ENCODE results near the gene NTN5. TPM values are rescaled to one million over a fixed set of nuclear protein-coding genes. Genes with fewer than 3 reads are reported as not detected.

Gene NTN5
- total and polyA plus RNA-seq, 2 of the 4 experiments (the other 2 are of a cell fraction): 0.19 TPM; not detected in 1

GRCh38 chr19:48632692-48633147, 40.1 kb downstream of the NTN5 start:
- no peaks in the 10 kb centered on the region for H3K9me3 ChIP-seq (ENCODE audit: control insufficient read depth, insufficient read depth, low read length)
- no peak overlapping the region for H4K91ac ChIP-seq (ENCODE audit: insufficient read depth, low read depth, low read length)
- in situ Hi-C loops (cut with MboI; ENCODE audit: low sequenced_read_pairs): no loop called here
- no peak overlapping the region for H3K4me2 ChIP-seq (ENCODE audit: low read depth, low read length)
- no TSS peak for BruUV-seq (replicated peaks)
- no peak overlapping the region; the same call in 1 of the 2 replicates for H3K4ac ChIP-seq (ENCODE audit: low read depth, low read length)
- H3K4me1 ChIP-seq (ENCODE audit: control insufficient read depth, insufficient read depth, low read length): peaks cover 39% of the 10 kb centered on the region
- no peak overlapping the region for H3K56ac ChIP-seq (ENCODE audit: extremely low read depth, insufficient read depth, low read length)
- H3K23ac ChIP-seq (ENCODE audit: low read depth, low read length): no peak overlapping the region
- H3K4me3 ChIP-seq (ENCODE audit: insufficient read depth, low read depth, low read length): no peak overlapping the region
- ChIA-PET POLR2A (ENCODE audit: unreplicated experiment) (no interaction called here), CTCF (interaction anchor here (0.6 kb wide), 1 partner anchor 212 kb away, joined by 9 read pairs; no protein-coding TSS in a partner anchor)
- no peak overlapping the region for H3K18ac ChIP-seq (ENCODE audit: low read depth, low read length)
- dilution Hi-C loops (cut with HindIII; ENCODE audit: low sequenced_read_pairs, unreplicated experiment): no loop called here
- H4K8ac ChIP-seq (ENCODE audit: low read depth in 2 of 2, low read length in 2 of 2): 0 out of 4 replicates have a peak overlapping the region, but pooled peaks of 1 of the 2 experiments have one; percentile 3
- intact Hi-C loops (cut with micrococcal nuclease): no loop called here
- H2AK9ac ChIP-seq (replicated peaks; ENCODE audit: low read depth, low read length, poor library complexity): no peak overlapping the region
- peak overlapping the region; percentile 56; the same call in 1 of the 2 replicates for H2AK5ac ChIP-seq (ENCODE audit: low read depth, low read length)
- no peak overlapping the region for H4K5ac ChIP-seq (ENCODE audit: low read depth, low read length)
- peak overlapping the region; percentile 10; the same call in 1 of the 2 replicates for H3K14ac ChIP-seq (replicated peaks; ENCODE audit: low read depth, low read length)
- no peak overlapping the region for H3K9ac ChIP-seq (ENCODE audit: low read depth, low read length)
- DNase-seq (peak; percentile 53), ATAC-seq (ENCODE audit: low read depth) (no peak)
- H2AFZ ChIP-seq (replicated peaks; ENCODE audit: low read length, poor library complexity): no peak overlapping the region
- no peak overlapping the region for H2BK20ac ChIP-seq (ENCODE audit: low read depth, low read length)
- H2BK15ac ChIP-seq (ENCODE audit: low read depth, low read length): 0 out of 3 replicates have a peak overlapping the region, but pooled peaks have one; percentile 96
- H4K20me1 ChIP-seq (ENCODE audit: insufficient read depth, low read length): peaks cover 4% of the 10 kb centered on the region; the same call in 1 of the 2 replicates
- no peaks in the 10 kb centered on the region for H3K27me3 ChIP-seq (ENCODE audit: control insufficient read depth, insufficient read depth, low read length)
- H2BK120ac ChIP-seq (ENCODE audit: low read depth, low read length): peak overlapping the region; percentile 19
- H2BK5ac ChIP-seq (ENCODE audit: low read depth, low read length, poor library complexity, severe bottlenecking): peak overlapping the region; percentile 37
- H3K36me3 ChIP-seq (ENCODE audit: control insufficient read depth, insufficient read depth, low read length): no peaks in the 10 kb centered on the region; the same call in 1 of the 2 replicates
- no peak for TF ChIP-seq NFE2L2 (IDR thresholded peaks at IDR 0.05; ENCODE audit: low read depth, low read length)
- no peak for TF ChIP-seq SMC3 (IDR thresholded peaks at IDR 0.05; ENCODE audit: low read depth, low read length)
- TF ChIP-seq MAFK (IDR thresholded peaks at IDR 0.05; ENCODE audit: low read depth, low read length): no peak
- TF ChIP-seq RCOR1 (IDR thresholded peaks at IDR 0.05; ENCODE audit: insufficient replicate concordance, low read length): no peak
- TF ChIP-seq MXI1 (IDR thresholded peaks at IDR 0.05; ENCODE audit: borderline replicate concordance, low read depth, low read length): no peak
- no peak for TF ChIP-seq ELK1 (IDR thresholded peaks at IDR 0.05; ENCODE audit: borderline replicate concordance, low read depth, low read length)
- TF ChIP-seq CEBPB (IDR thresholded peaks at IDR 0.05; ENCODE audit: low read depth, low read length): no peak
- TF ChIP-seq POLR2A (IDR thresholded peaks at IDR 0.05; ENCODE audit: low read depth, low read length): no peak
- no peak for TF ChIP-seq RAD21 (IDR thresholded peaks at IDR 0.05; ENCODE audit: low read length)
- TF ChIP-seq MAZ (IDR thresholded peaks at IDR 0.05; ENCODE audit: borderline replicate concordance, low read depth, low read length): no peak
- TF ChIP-seq FOS (IDR thresholded peaks at IDR 0.05; ENCODE audit: low read depth, low read length): no peak
- no peak for TF ChIP-seq RFX5 (IDR thresholded peaks at IDR 0.05; ENCODE audit: low read depth, low read length)
- TF ChIP-seq BHLHE40 (IDR thresholded peaks at IDR 0.05; ENCODE audit: low read depth, low read length): no peak
- 0 out of 2 replicates have a peak overlapping the region, but pooled peaks have one; percentile 8 for H3K27ac ChIP-seq (ENCODE audit: insufficient read depth, low read length)
- H3K79me1 ChIP-seq (ENCODE audit: low read depth in 1 of 2, low read length in 2 of 2): peaks cover 0 to 14% of the 10 kb centered on the region in 2 experiments; a peak in 3 of 4 replicates
- H3K9me1 ChIP-seq (ENCODE audit: insufficient read depth, low read length): peaks cover 23% of the 10 kb centered on the region

All from IMR-90 (cell line).